Activated T-helper 9 cell treated with anti-CD3 and anti-CD28 coated beads, Interleukin-2, amount 50 U/mL, for 16 hours (primary cell): ENCODE results near the gene SYT5.
A peak's percentile ranks its signal among the peaks of the same experiment; 100 is the strongest.
"Not testable (repeated sequence)": the region's sequence is repeated elsewhere in the genome, so short reads cannot be mapped to it uniquely, and the experiment has no call there.

ENCODE experiments used
- DNase-seq: peaks from one replicate; pipeline ENCODE4 v3.0.0-alpha.2; 2020; ENCODE audit warnings: low read depth

The SYT5 gene

GRCh38 chr19:55208880-55209692 lies 29.0 kb upstream of the SYT5 start, which contains the start of gene PTPRH:
Gene PTPRH, minus strand, starts transcription at chr19:55209501. Its CDS starts 68 bp downstream, at chr19:55209433.
- DNase-seq = no peak

- DNase-seq = no peak
Measured at GRCh38 chr19:55206664-55207500, 26.8 kb upstream of the SYT5 start.

GRCh38 chr19:55202199-55202598 lies 22.1 kb upstream of the SYT5 start:
- DNase-seq = not testable (repeated sequence)

GRCh38 chr19:55199620-55200204 lies 19.6 kb upstream of the SYT5 start:
- no peak for DNase-seq

- DNase-seq = no peak
Measured at GRCh38 chr19:55198651-55199050, 18.6 kb upstream of the SYT5 start.

- no peak for DNase-seq
Measured at GRCh38 chr19:55197528-55197927, 17.4 kb upstream of the SYT5 start.

GRCh38 chr19:55196803-55197202 lies 16.7 kb upstream of the SYT5 start:
- no peak for DNase-seq

- DNase-seq = no peak
Measured at GRCh38 chr19:55193481-55193880, 13.4 kb upstream of the SYT5 start.

GRCh38 chr19:55189403-55189835 lies 9.3 kb upstream of the SYT5 start:
- DNase-seq = no peak

GRCh38 chr19:55188625-55189024 lies 8.5 kb upstream of the SYT5 start:
- DNase-seq = no peak

- no peak for DNase-seq
Measured at GRCh38 chr19:55186080-55186479, 6.0 kb upstream of the SYT5 start.

GRCh38 chr19:55181740-55182139 lies 1.7 kb upstream of the SYT5 start:
- DNase-seq = no peak

- DNase-seq = peak; percentile 84
Measured at GRCh38 chr19:55178781-55179599, 1.1 kb downstream of the SYT5 start.

- no peak for DNase-seq
Measured at GRCh38 chr19:55176076-55176475, 4.0 kb downstream of the SYT5 start.

- DNase-seq = no peak
Measured at GRCh38 chr19:55175117-55175867, 4.8 kb downstream of the SYT5 start.

- DNase-seq = no peak
Measured at GRCh38 chr19:55174425-55175116, 5.5 kb downstream of the SYT5 start.

GRCh38 chr19:55173714-55174409 lies 6.2 kb downstream of the SYT5 start:
- no peak for DNase-seq

- no peak for DNase-seq
Measured at GRCh38 chr19:55173186-55173713, 6.8 kb downstream of the SYT5 start.

GRCh38 chr19:55172741-55173140 lies 7.3 kb downstream of the SYT5 start:
- DNase-seq = no peak
